GM18951 (cell line): Measurements from ENCODE around the gene CNIH1.

Experiments
- POLR2A ChIP-seq: IDR thresholded peaks from 4 replicates; pipeline ENCODE4 v1.6.1; 2011; ENCODE audit warnings: mild to moderate bottlenecking; ENCODE audit not compliant: insufficient read length, insufficient read depth; ENCODE audit errors: extremely low read depth
- in situ Hi-C: fragments of 300-500 bp; cut with MboI; formaldehyde crosslinking; loops from one replicate; pipeline ENCODE4 v1.12.0; 2022; ENCODE audit warnings: low sequenced_read_pairs, mixed read lengths, inconsistent platforms; ENCODE audit not compliant: unreplicated experiment

Gene CNIH1

GRCh38 chr14:54440873-54441868 is at the start of gene CNIH1:
Gene CNIH1, minus strand, starts transcription at chr14:54441374. Its CDS starts 47 bp downstream, at chr14:54441327.
- peak; percentile 87 for TF ChIP-seq POLR2A
- in situ Hi-C loops: no loop called here

- TF ChIP-seq POLR2A: no peak
- in situ Hi-C loops: no loop called here
Observed at GRCh38 chr14:54490445-54491175, 49.4 kb upstream of the CNIH1 start.

- in situ Hi-C loops: no loop called here
- TF ChIP-seq POLR2A: no peak
Observed at GRCh38 chr14:54489731-54490444, 48.7 kb upstream of the CNIH1 start.

- no peak for TF ChIP-seq POLR2A
- in situ Hi-C loops: no loop called here
Observed at GRCh38 chr14:54489318-54489683, 48.1 kb upstream of the CNIH1 start.

GRCh38 chr14:54488646-54489317 is 47.6 kb upstream of the CNIH1 start, which contains the start of gene GMFB:
Gene GMFB, minus strand, starts transcription at chr14:54488980. Its CDS starts 53 bp downstream, at chr14:54488927.
- in situ Hi-C loops: no loop called here
- TF ChIP-seq POLR2A: peak; percentile 83

- no peak for TF ChIP-seq POLR2A
- in situ Hi-C loops: no loop called here
Observed at GRCh38 chr14:54488318-54488645, 47.1 kb upstream of the CNIH1 start.

- in situ Hi-C loops: no loop called here
- no peak for TF ChIP-seq POLR2A
Observed at GRCh38 chr14:54487771-54488170, 46.6 kb upstream of the CNIH1 start.

GRCh38 chr14:54486685-54487084 is 45.5 kb upstream of the CNIH1 start:
- in situ Hi-C loops: no loop called here
- TF ChIP-seq POLR2A: no peak

- no peak for TF ChIP-seq POLR2A
- in situ Hi-C loops: no loop called here
Observed at GRCh38 chr14:54483846-54484245, 42.7 kb upstream of the CNIH1 start.

- TF ChIP-seq POLR2A: no peak
- in situ Hi-C loops: no loop called here
Observed at GRCh38 chr14:54483073-54483745, 42.0 kb upstream of the CNIH1 start.

GRCh38 chr14:54481695-54482094 is 40.5 kb upstream of the CNIH1 start:
- TF ChIP-seq POLR2A: no peak
- in situ Hi-C loops: no loop called here

GRCh38 chr14:54480830-54481562 is 39.8 kb upstream of the CNIH1 start:
- in situ Hi-C loops: no loop called here
- TF ChIP-seq POLR2A: no peak
